NK-92 treated with Interleukin-12 subunit alpha and Interleukin-12 subunit beta, amount 100 ng/mL, for 24 hours (cell line): ENCODE results near the gene IPCEF1.
"Not testable (repeated sequence)": the region's sequence is repeated elsewhere in the genome, so short reads cannot be mapped to it uniquely, and the experiment has no call there.

Source experiments
- DNase-seq: peaks from one replicate; lab custom pipeline; 2025; lab: John Stamatoyannopoulos, UW

The IPCEF1 gene

GRCh38 chr6:154331750-154332149 is 24.9 kb downstream of the IPCEF1 start:
- no peak for DNase-seq

DNA sequence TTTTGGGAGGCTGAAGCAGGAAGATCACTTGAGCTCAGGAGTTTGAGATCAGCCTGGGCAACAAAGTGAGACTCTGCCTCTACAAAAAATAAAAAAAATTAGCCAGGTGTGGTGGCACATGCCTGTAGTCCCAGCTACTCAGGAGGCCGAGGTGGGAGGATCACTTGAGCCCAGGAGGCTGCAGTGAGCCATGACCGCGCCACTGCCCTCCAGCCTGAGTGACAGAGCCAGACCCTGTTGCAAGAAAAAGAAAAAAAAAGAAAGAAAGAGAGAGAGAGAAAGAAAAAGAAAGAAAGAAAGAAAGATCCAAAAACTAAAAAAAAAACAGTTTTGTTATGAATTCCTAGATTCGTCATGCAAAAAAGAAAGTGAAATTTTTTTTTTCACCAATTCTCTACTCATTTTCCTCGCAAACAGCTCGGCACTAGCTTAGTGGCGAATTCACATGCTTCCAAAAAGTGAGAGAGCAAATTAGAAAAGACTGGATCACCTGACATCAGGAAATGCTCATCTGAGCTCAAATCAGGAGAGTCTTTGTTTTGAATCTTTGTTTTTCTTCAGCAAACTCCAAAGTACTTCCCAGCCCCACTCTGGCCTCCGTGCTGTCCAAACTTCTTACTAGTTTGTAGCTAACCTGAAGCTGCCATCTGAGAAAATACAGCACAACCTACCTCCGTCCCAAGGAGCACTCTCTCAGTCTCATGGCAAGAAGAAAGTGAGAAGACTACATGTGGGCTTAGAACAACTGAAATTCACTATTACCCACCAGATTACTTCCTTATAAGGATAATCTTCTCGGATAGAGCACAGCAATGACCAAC is 27.0 kb downstream of the IPCEF1 start:
- no peak for DNase-seq

DNA sequence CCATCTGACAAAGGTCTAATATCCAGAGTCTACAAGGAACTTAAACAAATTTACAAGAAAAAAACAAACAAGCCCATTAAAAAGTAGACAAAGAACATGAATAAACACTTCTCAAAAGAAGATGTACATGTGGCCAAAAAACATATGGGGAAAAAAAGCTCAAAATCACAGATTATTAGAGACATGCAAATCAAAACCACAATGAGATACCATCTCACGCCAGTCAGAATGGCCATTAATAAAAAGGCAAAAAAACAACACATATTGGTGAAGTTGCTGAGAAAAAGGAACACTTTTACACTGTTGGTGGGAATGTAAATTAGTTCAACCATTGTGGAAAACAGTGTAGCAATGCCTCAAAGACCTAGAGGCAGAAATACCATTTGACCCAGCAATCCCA is 29.3 kb downstream of the IPCEF1 start:
- DNase-seq: not testable (repeated sequence)

DNA sequence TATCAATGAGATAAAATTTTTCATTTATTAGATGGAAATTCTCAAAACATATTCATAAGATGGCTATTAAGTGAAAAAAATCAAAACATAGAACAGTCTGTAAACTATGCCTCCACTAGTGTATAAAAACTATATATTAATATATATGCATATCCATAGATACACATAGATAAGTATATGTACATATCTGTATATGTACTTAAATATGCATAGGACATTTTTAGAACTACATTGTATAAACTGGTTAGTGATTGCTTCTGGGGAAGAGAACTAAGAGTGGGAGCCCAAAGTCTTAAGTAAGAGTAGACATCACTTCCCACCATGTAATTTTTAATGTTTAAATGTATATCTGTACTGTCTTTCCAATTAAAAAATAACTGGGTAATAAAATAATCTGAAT is 31.5 kb downstream of the IPCEF1 start:
- no peak for DNase-seq

- no peak for DNase-seq
These were observed 36.4 kb downstream of the IPCEF1 start for GRCh38 chr6:154320181-154320580.

GRCh38 chr6:154319231-154319858 is 37.3 kb downstream of the IPCEF1 start:
- DNase-seq: no peak

DNA sequence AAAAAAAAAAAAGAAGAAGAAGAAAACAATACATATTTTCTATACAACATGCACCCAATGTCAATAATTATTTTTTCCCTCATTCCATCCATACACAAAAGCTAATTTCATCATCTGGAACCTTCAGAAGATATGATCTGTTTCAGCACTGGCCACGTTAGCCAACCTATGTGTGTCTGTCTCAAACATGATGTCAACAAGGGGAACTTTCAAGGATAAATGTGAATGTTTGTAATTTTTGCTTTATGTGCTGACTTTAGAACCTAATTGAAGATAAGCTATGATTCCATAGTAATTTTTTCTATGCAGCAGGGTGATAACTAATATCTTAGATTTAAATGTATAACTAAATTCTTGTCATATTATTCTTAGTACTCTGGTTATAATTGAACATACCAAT is 37.9 kb downstream of the IPCEF1 start:
- DNase-seq: no peak

- no peak for DNase-seq
These were observed 40.5 kb downstream of the IPCEF1 start for GRCh38 chr6:154316131-154316530.

DNA sequence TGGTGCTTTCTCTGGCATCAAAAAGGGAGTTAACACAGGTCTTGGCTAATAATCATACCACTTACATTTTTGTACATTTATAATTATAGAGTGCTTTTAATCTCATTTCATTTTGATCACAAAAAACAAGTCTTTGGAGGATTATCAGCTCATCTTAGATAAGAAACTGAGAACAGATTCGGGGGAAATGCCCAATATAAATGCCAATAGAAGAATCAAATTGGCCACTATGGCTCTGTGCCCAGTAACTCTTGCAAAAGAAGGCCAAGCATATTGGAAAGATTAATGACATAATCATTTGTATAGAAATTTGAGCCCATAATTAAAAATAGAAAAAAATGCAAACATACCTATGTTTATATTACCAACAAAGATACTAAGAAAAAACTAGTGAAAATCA is 42.5 kb downstream of the IPCEF1 start:
- DNase-seq: no peak

DNA sequence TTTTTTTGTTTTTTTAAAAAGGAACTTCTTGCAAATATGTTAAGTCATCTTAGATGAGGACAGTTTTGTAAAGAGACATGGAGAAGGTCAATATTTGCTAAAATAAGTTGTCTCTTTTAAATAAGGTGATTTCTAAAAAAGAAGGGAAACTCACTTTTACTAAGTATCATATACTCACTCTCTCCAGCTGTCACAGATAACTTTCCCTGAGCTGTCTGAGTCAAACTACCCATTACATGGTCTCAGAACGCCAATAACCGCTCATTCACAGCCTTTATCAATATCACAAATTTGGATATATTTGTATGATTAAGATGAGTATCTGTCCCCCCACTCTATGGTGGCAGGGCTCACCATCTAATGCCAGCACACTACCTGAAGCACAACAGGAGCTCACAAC is 47.6 kb downstream of the IPCEF1 start:
- DNase-seq: no peak

GRCh38 chr6:154307696-154308425 is 48.7 kb downstream of the IPCEF1 start:
- DNase-seq: no peak

- not testable (repeated sequence) for DNase-seq
These were observed 49.5 kb downstream of the IPCEF1 start for GRCh38 chr6:154307147-154307546.

- no peak for DNase-seq
These were observed 49.9 kb downstream of the IPCEF1 start for GRCh38 chr6:154306696-154307095.

- DNase-seq: no peak
These were observed 52.4 kb downstream of the IPCEF1 start for GRCh38 chr6:154304191-154304590.

- DNase-seq: not testable (repeated sequence)
These were observed 53.0 kb downstream of the IPCEF1 start for GRCh38 chr6:154303642-154304041.

DNA sequence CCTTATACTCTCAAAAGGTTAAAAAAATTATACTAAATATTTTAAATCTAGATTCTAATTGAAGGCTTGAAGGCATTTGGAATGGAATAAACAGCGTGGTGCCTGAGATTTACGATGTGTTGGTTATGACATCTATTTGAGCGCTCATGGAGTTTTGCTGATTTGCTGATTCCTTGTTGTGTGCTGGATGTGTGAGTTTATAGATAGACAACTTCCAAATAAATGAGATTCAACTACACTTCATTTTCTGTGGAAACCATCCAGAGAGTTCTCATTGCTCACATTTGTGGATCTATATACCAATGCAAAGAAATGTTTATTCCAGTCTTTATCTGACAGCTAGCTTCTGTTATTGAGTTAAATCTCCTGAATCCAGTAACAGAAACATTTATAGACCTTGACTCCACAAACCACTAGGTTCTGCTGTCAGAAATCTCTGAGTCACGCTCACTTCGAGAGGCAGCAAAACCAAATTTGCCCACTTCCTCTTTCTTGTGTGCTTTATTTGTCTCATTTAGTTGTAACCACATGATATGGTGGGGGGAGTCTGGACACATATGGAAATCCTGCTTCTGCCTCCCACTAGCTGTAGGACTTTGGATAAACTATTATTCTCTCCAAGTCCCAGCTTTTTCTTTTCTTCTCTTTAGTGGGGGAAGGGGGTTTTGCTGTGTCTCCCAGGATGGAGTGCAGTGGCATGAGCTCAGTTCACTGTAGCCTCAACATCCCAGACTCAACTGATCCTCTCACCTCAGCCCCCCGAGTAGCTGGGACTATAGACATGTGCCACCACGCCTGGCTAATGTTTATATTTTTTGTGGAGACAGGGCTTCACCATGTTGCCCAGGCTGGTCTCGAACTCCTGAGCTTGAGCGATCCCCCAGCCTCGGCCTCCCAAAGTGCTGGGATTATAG is 54.5 kb downstream of the IPCEF1 start:
- DNase-seq: peak; percentile 17

GRCh38 chr6:154301086-154301625 is 55.4 kb downstream of the IPCEF1 start:
- no peak for DNase-seq

DNA sequence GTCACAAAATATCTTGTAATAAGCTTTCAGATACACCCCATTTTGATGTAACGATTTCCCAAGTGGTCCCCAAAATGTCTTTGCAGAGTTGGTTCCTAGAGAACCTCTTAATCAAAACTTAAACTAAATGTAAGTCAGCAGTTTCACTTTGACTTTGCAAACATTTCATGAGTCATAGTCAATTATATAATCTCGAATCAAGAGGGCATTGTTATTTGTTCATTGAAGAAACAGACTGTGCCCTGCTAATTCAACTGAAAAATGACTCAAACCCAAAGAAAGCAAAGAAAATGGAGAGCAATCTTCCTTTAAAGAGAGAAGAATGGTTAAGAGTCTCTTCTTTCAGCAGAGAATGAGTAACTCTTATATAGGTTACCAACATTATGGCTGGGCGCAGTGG is 58.3 kb downstream of the IPCEF1 start:
- DNase-seq: no peak

DNA sequence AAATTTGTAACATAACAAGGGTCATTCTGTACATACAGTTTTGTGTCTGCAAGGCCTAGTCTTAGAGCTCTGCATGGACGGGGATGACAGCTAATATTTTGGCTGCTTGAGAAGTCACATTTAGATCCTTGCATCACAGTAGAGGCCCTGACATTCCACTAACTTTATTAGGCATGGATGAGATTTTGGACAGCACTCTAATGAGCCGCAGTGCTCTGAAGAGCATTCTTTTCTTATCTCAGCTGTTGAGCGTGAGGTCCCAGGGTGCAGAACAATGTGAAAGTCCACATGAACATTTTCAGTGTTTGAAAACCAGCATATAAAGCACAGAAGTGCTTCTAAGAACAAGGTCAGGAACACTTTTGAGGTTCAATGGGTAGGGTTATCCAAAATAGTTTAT is 58.9 kb downstream of the IPCEF1 start:
- no peak for DNase-seq

GRCh38 chr6:154297210-154297609 is 59.4 kb downstream of the IPCEF1 start:
- DNase-seq: no peak

DNA sequence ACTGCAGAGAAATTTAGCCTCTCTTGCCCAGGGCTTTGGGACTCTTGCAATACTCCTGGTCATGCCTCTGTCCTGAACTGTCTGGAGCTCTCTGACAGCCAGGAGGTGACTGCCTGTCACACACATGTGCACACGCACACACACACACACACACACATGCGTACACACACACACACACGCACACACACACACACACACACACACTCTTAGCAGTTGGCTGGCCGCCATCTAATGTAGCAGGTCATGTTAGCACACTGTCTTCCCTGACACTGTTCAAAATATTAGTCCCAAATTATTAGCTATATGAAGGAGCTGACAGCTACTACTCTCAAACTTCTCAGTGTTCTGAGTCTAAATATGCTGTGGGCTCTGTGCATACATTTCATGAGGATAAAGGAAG is 60.9 kb downstream of the IPCEF1 start:
- DNase-seq: no peak
